HEK293 (cell line): ENCODE measurements around the gene RPL23.

Experiments
- CTCF ChIA-PET: fragments of 350-600 bp; formaldehyde crosslinking; extraction: SDS; loops from one replicate; lab custom pipeline; 2021; ENCODE audit warnings: antibody characterized with exemption; lab: Yijun Ruan, JAX
- POLR2A ChIA-PET: fragments of 300-600 bp; formaldehyde crosslinking; extraction: SDS; loops from one replicate; lab custom pipeline; 2020; ENCODE audit warnings: antibody characterized with exemption, inconsistent platforms; lab: Yijun Ruan, JAX
- H3K27ac ChIP-seq: fragments of 200-500 bp; sonication (Bioruptor generic); 2 replicates; pipeline ENCODE4 v1.5.1; 2014; ENCODE audit warnings: low read depth, low read length, control low read depth, inconsistent platforms; ENCODE audit errors: extremely low read depth
- H3K36me3 ChIP-seq, 2 experiments: fragments of 200-500 bp in 1 of 2; sonication (Bioruptor generic) in 1 of 2; 1 replicate in 1 of 2; 2 replicates in 1 of 2; pipeline ENCODE4 v1.5.1; 2014 to 2017; ENCODE audit warnings: inconsistent platforms in 2 of 2, low read length in 2 of 2; ENCODE audit not compliant: control insufficient read depth in 2 of 2, insufficient read depth in 1 of 2
- H3K4me1 ChIP-seq: fragments of 200-500 bp; sonication (Bioruptor generic); 2 replicates; pipeline ENCODE4 v1.5.1; 2014; ENCODE audit warnings: mild to moderate bottlenecking, low read length, inconsistent platforms; ENCODE audit not compliant: control insufficient read depth, insufficient read depth
- H3K4me3 ChIP-seq: 2 replicates; pipeline ENCODE4 v1.5.1; 2011; ENCODE audit warnings: low read depth, mild to moderate bottlenecking, control low read depth, low read length, moderate library complexity
- H3K9me3 ChIP-seq: fragments of 200-500 bp; sonication (Bioruptor generic); 2 replicates; pipeline ENCODE4 v1.5.1; 2014; ENCODE audit warnings: low read depth, low read length, inconsistent platforms; ENCODE audit not compliant: control insufficient read depth, insufficient read depth
- ATF2 ChIP-seq: fragments of 450-650 bp; formaldehyde crosslinking; IDR thresholded peaks from 2 replicates; pipeline ENCODE4 v1.5.1; 2016; ENCODE audit warnings: missing biosample characterization, missing genetic modification characterization, low read depth
- GFI1B ChIP-seq: fragments of 450-650 bp; formaldehyde crosslinking; IDR thresholded peaks from 2 replicates; pipeline ENCODE4 v1.5.1; 2016; ENCODE audit warnings: missing biosample characterization, missing genetic modification characterization
- GLIS1 ChIP-seq: fragments of 450-650 bp; formaldehyde crosslinking; IDR thresholded peaks from 2 replicates; pipeline ENCODE4 v1.5.1; 2016; ENCODE audit warnings: missing biosample characterization, missing genetic modification characterization
- HOXA7 ChIP-seq: sonication (generic); formaldehyde crosslinking; IDR thresholded peaks from 2 replicates; pipeline ENCODE4 v1.8.1; 2022; ENCODE audit warnings: missing genetic modification reagents, borderline replicate concordance
- PRDM4 ChIP-seq: fragments of 450-650 bp; formaldehyde crosslinking; IDR thresholded peaks from 2 replicates; pipeline ENCODE4 v1.5.1; 2017; ENCODE audit warnings: missing biosample characterization, missing genetic modification characterization
- REPIN1 ChIP-seq: fragments of 450-650 bp; formaldehyde crosslinking; IDR thresholded peaks from 2 replicates; pipeline ENCODE4 v1.5.1; 2017; ENCODE audit warnings: missing biosample characterization, missing genetic modification characterization, low read depth
- SCRT2 ChIP-seq: fragments of 450-650 bp; formaldehyde crosslinking; IDR thresholded peaks from 2 replicates; pipeline ENCODE4 v1.5.1; 2016; ENCODE audit warnings: missing biosample characterization, missing genetic modification characterization
- YY2 ChIP-seq: fragments of 450-650 bp; formaldehyde crosslinking; IDR thresholded peaks from 2 replicates; pipeline ENCODE4 v1.5.1; 2016; ENCODE audit warnings: missing biosample characterization, missing genetic modification characterization
- ZBTB26 ChIP-seq: fragments of 450-650 bp; formaldehyde crosslinking; optimal IDR thresholded peaks from 2 replicates; pipeline ENCODE3; 2016; ENCODE audit warnings: missing biosample characterization, mild to moderate bottlenecking, missing genetic modification characterization
- ZEB2 ChIP-seq: fragments of 450-650 bp; formaldehyde crosslinking; IDR thresholded peaks from 2 replicates; pipeline ENCODE4 v1.5.1; 2016; ENCODE audit warnings: missing biosample characterization, missing genetic modification characterization
- ZNF10 ChIP-seq: fragments of 450-650 bp; formaldehyde crosslinking; IDR thresholded peaks from 2 replicates; pipeline ENCODE4 v1.5.1; 2017; ENCODE audit warnings: missing biosample characterization, missing genetic modification characterization
- ZNF138 ChIP-seq: fragments of 450-650 bp; formaldehyde crosslinking; IDR thresholded peaks from 2 replicates; pipeline ENCODE4 v1.5.1; 2016; ENCODE audit warnings: missing biosample characterization, missing genetic modification characterization, borderline replicate concordance
- ZNF169 ChIP-seq: fragments of 450-650 bp; formaldehyde crosslinking; IDR thresholded peaks from 2 replicates; pipeline ENCODE4 v1.5.1; 2016; ENCODE audit warnings: missing biosample characterization, missing genetic modification characterization
- ZNF2 ChIP-seq: fragments of 450-650 bp; formaldehyde crosslinking; IDR thresholded peaks from 2 replicates; pipeline ENCODE4 v1.5.1; 2016; ENCODE audit warnings: missing biosample characterization, missing genetic modification characterization
- ZNF202 ChIP-seq: fragments of 450-650 bp; formaldehyde crosslinking; IDR thresholded peaks from 2 replicates; pipeline ENCODE4 v1.5.1; 2016; ENCODE audit warnings: missing biosample characterization, missing genetic modification characterization, borderline replicate concordance
- ZNF211 ChIP-seq: fragments of 450-650 bp; formaldehyde crosslinking; IDR thresholded peaks from 2 replicates; pipeline ENCODE4 v1.5.1; 2016; ENCODE audit warnings: low read depth, missing biosample characterization, missing genetic modification characterization
- ZNF416 ChIP-seq: fragments of 450-650 bp; formaldehyde crosslinking; IDR thresholded peaks from 2 replicates; pipeline ENCODE4 v1.5.1; 2016; ENCODE audit warnings: missing biosample characterization, missing genetic modification characterization
- ZNF514 ChIP-seq: fragments of 450-650 bp; formaldehyde crosslinking; IDR thresholded peaks from 2 replicates; pipeline ENCODE4 v1.5.1; 2016; ENCODE audit warnings: missing biosample characterization, missing genetic modification characterization
- ZNF521 ChIP-seq: fragments of 450-650 bp; formaldehyde crosslinking; IDR thresholded peaks from 2 replicates; pipeline ENCODE4 v1.5.1; 2017; ENCODE audit warnings: missing biosample characterization, mild to moderate bottlenecking, missing genetic modification characterization
- ZNF623 ChIP-seq: fragments of 450-650 bp; formaldehyde crosslinking; IDR thresholded peaks from 2 replicates; pipeline ENCODE4 v1.5.1; 2016; ENCODE audit warnings: missing biosample characterization, missing genetic modification characterization
- TF ChIP-seq, protein P1 (sequence below): fragments of 450-650 bp; formaldehyde crosslinking; IDR thresholded peaks from 2 replicates; pipeline ENCODE4 v1.5.1; 2016; ENCODE audit warnings: missing biosample characterization, missing genetic modification characterization
- TF ChIP-seq, protein P2 (sequence below): fragments of 450-650 bp; formaldehyde crosslinking; IDR thresholded peaks from 2 replicates; pipeline ENCODE4; 2016; ENCODE audit warnings: missing biosample characterization, missing genetic modification characterization
- TF ChIP-seq, protein P3 (sequence below): fragments of 450-650 bp; formaldehyde crosslinking; IDR thresholded peaks from 2 replicates; pipeline ENCODE4 v1.5.1; 2016; ENCODE audit warnings: missing biosample characterization, missing genetic modification characterization

Gene RPL23

GRCh38 chr17:38825762-38826247, 27.7 kb downstream of the RPL23 start:
- Histone ChIP-seq H3K4me3 (peak overlapping the region; percentile 80), H3K36me3 (peaks cover 7 to 10% of the 10 kb centered on the region in 2 experiments), H3K4me1 (no peaks in the 10 kb centered on the region), H3K27ac (peak overlapping the region; percentile 94), H3K9me3 (no peaks in the 10 kb centered on the region)
- ChIA-PET CTCF (interaction anchor here (0.7 to 0.9 kb wide), 2 partner anchors 47 to 327 kb away, joined by 3 to 4 read pairs; no protein-coding TSS in a partner anchor), POLR2A (interaction anchor here (1.0 to 1.9 kb wide), 6 partner anchors 9 to 328 kb away, joined by 4 to 12 read pairs (median 10); partner anchors contain the start of genes LASP1 and RPL23)
- no peak for TF ChIP-seq PRDM4 (tag by site-specific recombination)

DNA sequence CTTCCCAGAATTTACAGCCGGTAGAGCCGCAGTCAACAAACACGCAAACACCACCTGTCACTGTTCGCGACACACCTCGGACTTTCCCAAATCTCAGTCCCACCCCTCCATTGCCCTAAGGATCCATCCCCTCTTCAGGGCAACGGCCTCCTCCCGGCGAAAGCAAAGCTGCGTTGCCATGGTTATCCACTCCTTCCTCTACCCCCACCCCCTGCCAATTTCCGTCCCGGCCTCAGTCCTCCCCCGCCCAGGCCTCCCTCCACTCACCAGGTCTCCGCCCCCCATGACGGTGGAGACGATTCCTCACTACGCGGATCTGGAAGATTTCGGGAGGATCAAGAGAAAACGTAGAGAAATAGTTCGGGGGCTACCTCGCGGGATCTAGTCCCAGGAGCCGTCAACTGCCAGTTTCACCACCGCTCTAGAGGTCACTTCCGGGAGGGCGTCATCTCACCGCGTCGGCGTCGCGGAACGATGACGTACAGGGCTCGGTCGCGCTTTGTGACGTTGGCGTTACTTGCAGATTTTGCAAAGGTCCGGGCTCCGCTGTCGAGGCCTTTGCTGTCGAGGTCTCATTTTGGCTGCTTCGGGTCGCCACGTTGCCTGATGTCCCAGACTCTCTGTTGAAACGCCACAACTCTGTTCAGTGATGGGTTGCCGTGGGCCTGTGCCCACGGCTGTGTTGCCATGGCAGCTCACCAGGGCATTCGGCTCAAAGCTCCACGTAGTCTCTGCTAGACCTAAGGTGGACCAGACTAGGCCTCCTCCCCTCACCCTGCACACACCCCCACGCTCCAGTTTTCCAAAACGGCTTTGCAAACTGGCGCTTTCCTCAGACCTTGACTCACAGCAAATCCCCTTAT, 28.4 kb downstream of the RPL23 start, which contains the start of gene CWC25:
Gene CWC25, minus strand, starts transcription at position 423 of the 863 bp plus-strand sequence. Its CDS starts 138 bp downstream, at position 285.
- H3K9me3 ChIP-seq: no peaks in the 10 kb centered on the region
- no peaks in the 10 kb centered on the region for H3K4me1 ChIP-seq
- POLR2A ChIA-PET: interaction anchor here (0.6 to 1.9 kb wide), 7 partner anchors 9 to 328 kb away, joined by 3 to 12 read pairs (median 9); partner anchors contain the start of genes LASP1 and RPL23
- CTCF ChIA-PET: interaction anchor here (0.6 to 0.9 kb wide), 3 partner anchors 48 to 328 kb away, joined by 3 to 4 read pairs (median 3); no protein-coding TSS in a partner anchor
- H3K27ac ChIP-seq: peak within 1 kb of the TSS; percentile 94
- H3K4me3 ChIP-seq: peak within 1 kb of the TSS; percentile 80
- peaks cover 14 to 17% of the 10 kb centered on the region in 2 experiments for H3K36me3 ChIP-seq
- TF ChIP-seq, protein P1, sequence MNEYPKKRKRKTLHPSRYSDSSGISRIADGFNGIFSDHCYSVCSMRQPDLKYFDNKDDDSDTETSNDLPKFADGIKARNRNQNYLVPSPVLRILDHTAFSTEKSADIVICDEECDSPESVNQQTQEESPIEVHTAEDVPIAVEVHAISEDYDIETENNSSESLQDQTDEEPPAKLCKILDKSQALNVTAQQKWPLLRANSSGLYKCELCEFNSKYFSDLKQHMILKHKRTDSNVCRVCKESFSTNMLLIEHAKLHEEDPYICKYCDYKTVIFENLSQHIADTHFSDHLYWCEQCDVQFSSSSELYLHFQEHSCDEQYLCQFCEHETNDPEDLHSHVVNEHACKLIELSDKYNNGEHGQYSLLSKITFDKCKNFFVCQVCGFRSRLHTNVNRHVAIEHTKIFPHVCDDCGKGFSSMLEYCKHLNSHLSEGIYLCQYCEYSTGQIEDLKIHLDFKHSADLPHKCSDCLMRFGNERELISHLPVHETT (tag by site-specific recombination): peak; percentile 99
- TF ChIP-seq ZNF514 (tag by site-specific recombination) (no peak), GLIS1 (tag by site-specific recombination) (no peak), HOXA7 (CRISPR knock-in tag) (no peak), ZNF10 (tag by site-specific recombination) (peak; percentile 68; the same call in 1 of the 2 replicates), ZNF138 (tag by site-specific recombination) (no peak), ZEB2 (peak; percentile 50; the same call in 1 of the 2 replicates), ZNF2 (tag by site-specific recombination) (peak; percentile 71), GFI1B (tag by site-specific recombination) (0 out of 2 replicates have a peak, but pooled peaks have one; percentile 35), ZNF623 (peak; percentile 25; the same call in 1 of the 2 replicates), ZNF211 (tag by site-specific recombination) (no peak), ATF2 (peak; percentile 97), ZNF169 (tag by site-specific recombination) (no peak), ZBTB26 (tag by site-specific recombination) (peak; percentile 28), ZNF202 (no peak), SCRT2 (no peak), REPIN1 (tag by site-specific recombination) (no peak), ZNF416 (no peak), ZNF521 (tag by site-specific recombination) (no peak), YY2 (tag by site-specific recombination) (peak; percentile 59; the same call in 1 of the 2 replicates)
- TF ChIP-seq, protein P2, sequence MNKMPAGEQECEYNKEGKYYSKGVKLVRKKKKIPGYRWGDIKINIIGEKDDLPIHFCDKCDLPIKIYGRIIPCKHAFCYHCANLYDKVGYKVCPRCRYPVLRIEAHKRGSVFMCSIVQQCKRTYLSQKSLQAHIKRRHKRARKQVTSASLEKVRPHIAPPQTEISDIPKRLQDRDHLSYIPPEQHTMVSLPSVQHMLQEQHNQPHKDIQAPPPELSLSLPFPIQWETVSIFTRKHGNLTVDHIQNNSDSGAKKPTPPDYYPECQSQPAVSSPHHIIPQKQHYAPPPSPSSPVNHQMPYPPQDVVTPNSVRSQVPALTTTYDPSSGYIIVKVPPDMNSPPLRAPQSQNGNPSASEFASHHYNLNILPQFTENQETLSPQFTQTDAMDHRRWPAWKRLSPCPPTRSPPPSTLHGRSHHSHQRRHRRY: no peak
- TF ChIP-seq, protein P3, sequence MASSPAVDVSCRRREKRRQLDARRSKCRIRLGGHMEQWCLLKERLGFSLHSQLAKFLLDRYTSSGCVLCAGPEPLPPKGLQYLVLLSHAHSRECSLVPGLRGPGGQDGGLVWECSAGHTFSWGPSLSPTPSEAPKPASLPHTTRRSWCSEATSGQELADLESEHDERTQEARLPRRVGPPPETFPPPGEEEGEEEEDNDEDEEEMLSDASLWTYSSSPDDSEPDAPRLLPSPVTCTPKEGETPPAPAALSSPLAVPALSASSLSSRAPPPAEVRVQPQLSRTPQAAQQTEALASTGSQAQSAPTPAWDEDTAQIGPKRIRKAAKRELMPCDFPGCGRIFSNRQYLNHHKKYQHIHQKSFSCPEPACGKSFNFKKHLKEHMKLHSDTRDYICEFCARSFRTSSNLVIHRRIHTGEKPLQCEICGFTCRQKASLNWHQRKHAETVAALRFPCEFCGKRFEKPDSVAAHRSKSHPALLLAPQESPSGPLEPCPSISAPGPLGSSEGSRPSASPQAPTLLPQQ (tag by site-specific recombination): peak; percentile 70; the same call in 1 of the 2 replicates
